Caco-2 (cell line): Measurements from ENCODE around the gene EGFR. TPM values are rescaled to one million over a fixed set of nuclear protein-coding genes. Genes with fewer than 3 reads are reported as not detected.

Source experiments
- BruUV-seq: library from RNA; stranded (reverse); fragments of 400-500 nt; replicated peaks from 2 replicates; lab custom pipeline; 2021; lab: Mats Ljungman, UMichigan
- CTCF ChIA-PET: fragments of 300-600 bp; sonication (Branson Sonifier 250); formaldehyde crosslinking; loops from one replicate; lab custom pipeline; 2022; ENCODE audit warnings: antibody characterized with exemption; lab: Charles Lee
- POLR2A ChIA-PET: fragments of 300-600 bp; sonication (Branson Sonifier 250); formaldehyde crosslinking; loops from one replicate; lab custom pipeline; 2022; ENCODE audit warnings: antibody characterized with exemption; lab: Charles Lee
- DNase-seq, 2 experiments: peaks; one replicate each; pipeline versions ENCODE4 v3.0.0 to v3.0.0-alpha.2; 2020 to 2022
- H3K27me3 ChIP-seq: replicated peaks from 2 replicates; pipeline ENCODE4 v1.6.0; 2011; ENCODE audit warnings: low read length; ENCODE audit not compliant: control insufficient read depth, insufficient read depth
- H3K36me3 ChIP-seq: 2 replicates; pipeline ENCODE4 v1.5.1; 2011; ENCODE audit warnings: low read length; ENCODE audit not compliant: control insufficient read depth, insufficient read depth
- H3K4me1 ChIP-seq: fragments of 250-450 bp; sonication (Bioruptor Pico); 2 replicates; pipeline ENCODE4 v1.5.1; 2020; ENCODE audit warnings: mild to moderate bottlenecking
- H3K4me3 ChIP-seq: 2 replicates; pipeline ENCODE4 v1.5.1; 2011; ENCODE audit warnings: low read depth, mild to moderate bottlenecking, control low read depth, low read length
- H3K9me3 ChIP-seq: fragments of 250-450 bp; sonication (Bioruptor Pico); 2 replicates; pipeline ENCODE4 v1.5.1; 2020; ENCODE audit warnings: mild to moderate bottlenecking, moderate library complexity
- H3K27ac Mint-ChIP-seq: one replicate; pipeline ENCODE4 v1.8.0; 2022; ENCODE audit warnings: mixed read lengths; ENCODE audit not compliant: unreplicated experiment
- H3K27me3 Mint-ChIP-seq: one replicate; pipeline ENCODE4 v1.8.0; 2022; ENCODE audit warnings: mixed read lengths; ENCODE audit not compliant: insufficient read depth, unreplicated experiment
- H3K36me3 Mint-ChIP-seq: one replicate; pipeline ENCODE4 v1.8.0; 2022; ENCODE audit warnings: mild to moderate bottlenecking, mixed read lengths; ENCODE audit not compliant: insufficient read depth, unreplicated experiment
- H3K4me1 Mint-ChIP-seq: one replicate; pipeline ENCODE4 v1.8.0; 2022; ENCODE audit warnings: low read depth, mixed read lengths; ENCODE audit not compliant: unreplicated experiment
- H3K4me3 Mint-ChIP-seq: one replicate; pipeline ENCODE4 v1.8.0; 2022; ENCODE audit warnings: mild to moderate bottlenecking, moderate library complexity, mixed read lengths; ENCODE audit not compliant: unreplicated experiment
- H3K9me3 Mint-ChIP-seq: one replicate; pipeline ENCODE4 v1.8.0; 2022; ENCODE audit warnings: mixed read lengths; ENCODE audit not compliant: unreplicated experiment
- CTCF ChIP-seq, 2 experiments: fragments of 200-600 bp in 1 of 2; IDR thresholded peaks; 1 replicate in 1 of 2; 2 replicates in 1 of 2; pipeline versions ENCODE4 v1.5.1 to v1.8.0; 2011 to 2022; ENCODE audit warnings: antibody characterized with exemption in 1 of 2, control low read depth in 1 of 2, inconsistent platforms in 1 of 2, low read depth in 1 of 2, low read length in 1 of 2, mild to moderate bottlenecking in 1 of 2, moderate library complexity in 1 of 2; ENCODE audit not compliant: insufficient read depth in 1 of 2, severe bottlenecking in 1 of 2, unreplicated experiment in 1 of 2
- intact Hi-C: fragments of 100-400 bp; cut with micrococcal nuclease; formaldehyde crosslinking; loops from one replicate; pipeline ENCODE4 v1.10.0; 2022; ENCODE audit not compliant: unreplicated experiment
- total RNA-seq: library from RNA; stranded (reverse); gene quantifications from 2 replicates; pipeline ENCODE4 v1.2.3, GENCODE V29; 2022

EGFR gene
- total RNA-seq, 1 experiment from 2014 or later = 60.1 TPM

- Histone ChIP-seq H3K4me3 (no peak overlapping the region), H3K27me3 (no peaks in the 10 kb centered on the region), H3K36me3 (peaks cover 1% of the 10 kb centered on the region; the same call in 1 of the 2 replicates), H3K9me3 (no peaks in the 10 kb centered on the region), H3K4me1 (peaks cover 2% of the 10 kb centered on the region)
- H3K4me1 Mint-ChIP-seq = peaks cover 3% of the 10 kb centered on the region
- no peak for TF ChIP-seq CTCF (IDR thresholded peaks at IDR 0.05; ENCODE audit: insufficient read depth in 1 of 2, low read depth in 1 of 2, low read length in 1 of 2, severe bottlenecking in 1 of 2, unreplicated experiment in 1 of 2)
- H3K27ac Mint-ChIP-seq = no peak overlapping the region
- BruUV-seq = no TSS peak
- no peak for DNase-seq
- intact Hi-C loops = no loop called here
- no peak overlapping the region for H3K4me3 Mint-ChIP-seq
- no peaks in the 10 kb centered on the region for H3K27me3 Mint-ChIP-seq
- ChIA-PET POLR2A (no interaction called here), CTCF (no interaction called here)
- H3K9me3 Mint-ChIP-seq = no peaks in the 10 kb centered on the region
- peaks cover 14% of the 10 kb centered on the region for H3K36me3 Mint-ChIP-seq
Measured at GRCh38 chr7:55138663-55139062, 119.8 kb downstream of the EGFR start.

- Histone ChIP-seq H3K27me3 (no peaks in the 10 kb centered on the region), H3K36me3 (peaks cover 3% of the 10 kb centered on the region; the same call in 1 of the 2 replicates), H3K9me3 (no peaks in the 10 kb centered on the region), H3K4me3 (no peak overlapping the region), H3K4me1 (no peaks in the 10 kb centered on the region; the same call in 1 of the 2 replicates)
- Mint-ChIP-seq H3K9me3 (no peaks in the 10 kb centered on the region), H3K4me1 (no peaks in the 10 kb centered on the region), H3K27ac (no peak overlapping the region), H3K4me3 (no peak overlapping the region), H3K27me3 (no peaks in the 10 kb centered on the region), H3K36me3 (peaks cover 18% of the 10 kb centered on the region)
- no peak for DNase-seq
- intact Hi-C loops = loop anchor here (5.0 kb wide), 1 partner anchor 68 kb away; no protein-coding TSS in a partner anchor
- BruUV-seq = no TSS peak
- no peak for TF ChIP-seq CTCF (IDR thresholded peaks at IDR 0.05; ENCODE audit: insufficient read depth in 1 of 2, low read depth in 1 of 2, low read length in 1 of 2, severe bottlenecking in 1 of 2, unreplicated experiment in 1 of 2)
- ChIA-PET POLR2A (no interaction called here), CTCF (no interaction called here)
Measured at GRCh38 chr7:55140221-55140940, 121.6 kb downstream of the EGFR start.

- DNase-seq = no peak
Measured at GRCh38 chr7:55140941-55141278, 122.1 kb downstream of the EGFR start.

More at GRCh38 chr7:55140941-55141278, 122.1 kb downstream of the EGFR start:
- intact Hi-C loops = loop anchor here (5.0 kb wide), 1 partner anchor 69 kb away; no protein-coding TSS in a partner anchor
- H3K4me3 ChIP-seq = no peak overlapping the region
- Mint-ChIP-seq H3K4me3 (no peak overlapping the region), H3K4me1 (no peaks in the 10 kb centered on the region), H3K9me3 (no peaks in the 10 kb centered on the region), H3K36me3 (peaks cover 18% of the 10 kb centered on the region), H3K27me3 (no peaks in the 10 kb centered on the region), H3K27ac (no peak overlapping the region)
- no peaks in the 10 kb centered on the region for H3K4me1 ChIP-seq
- ChIA-PET POLR2A (no interaction called here), CTCF (no interaction called here)
- BruUV-seq = no TSS peak
- no peaks in the 10 kb centered on the region for H3K9me3 ChIP-seq
- H3K36me3 ChIP-seq = peaks cover 3% of the 10 kb centered on the region; the same call in 1 of the 2 replicates
- no peaks in the 10 kb centered on the region for H3K27me3 ChIP-seq
- no peak for TF ChIP-seq CTCF (IDR thresholded peaks at IDR 0.05; ENCODE audit: insufficient read depth in 1 of 2, low read depth in 1 of 2, low read length in 1 of 2, severe bottlenecking in 1 of 2, unreplicated experiment in 1 of 2)
